Ishikawa (cell line): Measurements from ENCODE around the gene NUDT7.

ENCODE experiments used
- CEBPB ChIP-seq: IDR thresholded peaks from 2 replicates; pipeline ENCODE4 v1.6.1; 2012
- NFIC ChIP-seq: IDR thresholded peaks from 2 replicates; pipeline ENCODE4 v1.6.1; 2012
- RAD21 ChIP-seq: IDR thresholded peaks from 2 replicates; pipeline ENCODE4 v1.6.1; 2012; ENCODE audit warnings: low read depth
- TAF1 ChIP-seq: IDR thresholded peaks from 2 replicates; pipeline ENCODE4 v1.6.1; 2012; ENCODE audit warnings: low read depth, mild to moderate bottlenecking
- TCF12 ChIP-seq: IDR thresholded peaks from 2 replicates; pipeline ENCODE4 v1.6.1; 2012; ENCODE audit warnings: low read depth
- TEAD4 ChIP-seq: IDR thresholded peaks from 2 replicates; pipeline ENCODE4 v1.6.1; 2012
- TF ChIP-seq, protein P1 (sequence below): IDR thresholded peaks from 2 replicates; pipeline ENCODE4 v1.6.1; 2012; ENCODE audit warnings: low read depth, mild to moderate bottlenecking
- TF ChIP-seq, protein P2 (sequence below): IDR thresholded peaks from 2 replicates; pipeline ENCODE4 v1.6.1; 2012

DNA sequence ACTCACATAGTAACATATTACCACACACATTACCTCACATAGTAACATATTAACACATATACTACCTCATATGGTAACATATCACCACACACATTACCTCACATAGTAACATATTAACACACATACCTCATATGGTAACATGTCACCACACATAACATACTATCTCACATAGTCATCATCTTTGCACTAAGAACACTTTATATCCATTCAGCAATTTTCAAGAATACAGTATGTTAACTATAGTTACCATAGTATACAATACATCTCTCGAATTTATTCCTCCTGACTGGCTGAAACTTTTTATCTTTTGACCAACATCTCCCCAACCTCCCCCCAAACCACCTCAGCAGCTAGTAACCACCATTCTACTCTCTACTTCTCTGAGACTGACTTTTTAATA is 7.6 kb downstream of the NUDT7 start:
- TF ChIP-seq, protein P1, sequence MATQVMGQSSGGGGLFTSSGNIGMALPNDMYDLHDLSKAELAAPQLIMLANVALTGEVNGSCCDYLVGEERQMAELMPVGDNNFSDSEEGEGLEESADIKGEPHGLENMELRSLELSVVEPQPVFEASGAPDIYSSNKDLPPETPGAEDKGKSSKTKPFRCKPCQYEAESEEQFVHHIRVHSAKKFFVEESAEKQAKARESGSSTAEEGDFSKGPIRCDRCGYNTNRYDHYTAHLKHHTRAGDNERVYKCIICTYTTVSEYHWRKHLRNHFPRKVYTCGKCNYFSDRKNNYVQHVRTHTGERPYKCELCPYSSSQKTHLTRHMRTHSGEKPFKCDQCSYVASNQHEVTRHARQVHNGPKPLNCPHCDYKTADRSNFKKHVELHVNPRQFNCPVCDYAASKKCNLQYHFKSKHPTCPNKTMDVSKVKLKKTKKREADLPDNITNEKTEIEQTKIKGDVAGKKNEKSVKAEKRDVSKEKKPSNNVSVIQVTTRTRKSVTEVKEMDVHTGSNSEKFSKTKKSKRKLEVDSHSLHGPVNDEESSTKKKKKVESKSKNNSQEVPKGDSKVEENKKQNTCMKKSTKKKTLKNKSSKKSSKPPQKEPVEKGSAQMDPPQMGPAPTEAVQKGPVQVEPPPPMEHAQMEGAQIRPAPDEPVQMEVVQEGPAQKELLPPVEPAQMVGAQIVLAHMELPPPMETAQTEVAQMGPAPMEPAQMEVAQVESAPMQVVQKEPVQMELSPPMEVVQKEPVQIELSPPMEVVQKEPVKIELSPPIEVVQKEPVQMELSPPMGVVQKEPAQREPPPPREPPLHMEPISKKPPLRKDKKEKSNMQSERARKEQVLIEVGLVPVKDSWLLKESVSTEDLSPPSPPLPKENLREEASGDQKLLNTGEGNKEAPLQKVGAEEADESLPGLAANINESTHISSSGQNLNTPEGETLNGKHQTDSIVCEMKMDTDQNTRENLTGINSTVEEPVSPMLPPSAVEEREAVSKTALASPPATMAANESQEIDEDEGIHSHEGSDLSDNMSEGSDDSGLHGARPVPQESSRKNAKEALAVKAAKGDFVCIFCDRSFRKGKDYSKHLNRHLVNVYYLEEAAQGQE: no peak
- TF ChIP-seq CEBPB (no peak), TCF12 (no peak), TAF1 (no peak), TEAD4 (no peak), RAD21 (no peak), NFIC (no peak)
- TF ChIP-seq, protein P2, sequence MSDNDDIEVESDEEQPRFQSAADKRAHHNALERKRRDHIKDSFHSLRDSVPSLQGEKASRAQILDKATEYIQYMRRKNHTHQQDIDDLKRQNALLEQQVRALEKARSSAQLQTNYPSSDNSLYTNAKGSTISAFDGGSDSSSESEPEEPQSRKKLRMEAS: no peak
